PC-3 (cell line): ENCODE results near the gene SDF2. TPM values are rescaled to one million over a fixed set of nuclear protein-coding genes. Genes with fewer than 3 reads are reported as not detected.

ENCODE experiments used
- ATAC-seq: fragments of 200-7000 bp; cut with Tn5 transposase; 2 replicates; pipeline ENCODE4 v1.9.1; 2020; ENCODE audit warnings: mild to moderate bottlenecking, moderate library complexity
- BruUV-seq: library from RNA; stranded (reverse); fragments of 400-500 nt; replicated peaks from 2 replicates; lab custom pipeline; 2021; lab: Mats Ljungman, UMichigan
- CTCF ChIA-PET: fragments of 300-600 bp; sonication (Branson Sonifier 250); formaldehyde crosslinking; loops from one replicate; lab custom pipeline; 2022; ENCODE audit warnings: antibody characterized with exemption; lab: Charles Lee
- POLR2A ChIA-PET: fragments of 300-600 bp; sonication (Branson Sonifier 250); formaldehyde crosslinking; loops from one replicate; lab custom pipeline; 2022; ENCODE audit warnings: antibody characterized with exemption; ENCODE audit not compliant: unreplicated experiment; lab: Charles Lee
- DNase-seq: peaks from one replicate; pipeline ENCODE4 v3.0.0-alpha.2; 2015
- H2AFZ ChIP-seq: fragments of 300-600 bp; sonication (generic); 2 replicates; pipeline ENCODE4 v1.6.0; 2016; ENCODE audit warnings: antibody characterized with exemption, low read length
- H3F3A ChIP-seq: fragments of 300-600 bp; sonication (generic); one replicate; pipeline ENCODE4 v1.6.0; 2017; ENCODE audit warnings: antibody characterized with exemption, low read length, control low read depth, mild to moderate bottlenecking; ENCODE audit not compliant: unreplicated experiment
- H3K27ac ChIP-seq: fragments of 300-600 bp; sonication (generic); 2 replicates; pipeline ENCODE4 v1.5.1; 2016; ENCODE audit warnings: mild to moderate bottlenecking, low read length
- H3K27me3 ChIP-seq: fragments of 300-600 bp; sonication (generic); 2 replicates; pipeline ENCODE4 v1.6.1; 2016; ENCODE audit warnings: low read length, mixed read lengths
- H3K36me3 ChIP-seq: fragments of 300-600 bp; sonication (generic); 2 replicates; pipeline ENCODE4 v1.6.1; 2016; ENCODE audit warnings: low read depth, mixed run types, low read length, mixed read lengths
- H3K4me1 ChIP-seq: fragments of 300-600 bp; sonication (generic); 2 replicates; pipeline ENCODE4 v1.5.1; 2016; ENCODE audit warnings: low read length; ENCODE audit not compliant: insufficient read depth
- H3K4me2 ChIP-seq: fragments of 300-600 bp; sonication (generic); 2 replicates; pipeline ENCODE4 v1.6.0; 2016; ENCODE audit warnings: low read length
- H3K4me3 ChIP-seq: fragments of 300-600 bp; sonication (generic); 2 replicates; pipeline ENCODE4 v1.5.1; 2016; ENCODE audit warnings: mild to moderate bottlenecking, low read length, mixed read lengths
- H3K79me2 ChIP-seq: fragments of 300-600 bp; sonication (generic); 2 replicates; pipeline ENCODE4 v1.6.1; 2017; ENCODE audit warnings: low read length, mixed read lengths
- H3K9ac ChIP-seq: fragments of 300-600 bp; sonication (generic); 2 replicates; pipeline ENCODE4 v1.6.0; 2016; ENCODE audit warnings: mild to moderate bottlenecking, low read length
- H3K9me2 ChIP-seq: fragments of 300-600 bp; sonication (generic); replicated peaks from 2 replicates; pipeline ENCODE4 v1.6.1; 2016; ENCODE audit warnings: mixed run types, low read length, mixed read lengths
- H3K9me3 ChIP-seq: fragments of 300-600 bp; sonication (generic); 2 replicates; pipeline ENCODE4 v1.6.1; 2016; ENCODE audit warnings: low read length, mixed read lengths
- H4K20me1 ChIP-seq: fragments of 300-600 bp; sonication (generic); 2 replicates; pipeline ENCODE4 v1.6.1; 2016; ENCODE audit warnings: low read length, mixed read lengths
- CTCF ChIP-seq: fragments of 300-600 bp; sonication (generic); conservative IDR thresholded peaks from 2 replicates; pipeline ENCODE4 v1.5.1; 2017; ENCODE audit warnings: antibody characterized with exemption, low read depth, mild to moderate bottlenecking, low read length
- EZH2 ChIP-seq: fragments of 300-600 bp; sonication (generic); IDR thresholded peaks from one replicate; pipeline ENCODE4 v1.6.1; 2017; ENCODE audit warnings: antibody characterized with exemption, mild to moderate bottlenecking, low read length; ENCODE audit not compliant: unreplicated experiment
- EZH2phosphoT487 ChIP-seq: fragments of 300-600 bp; sonication (generic); IDR thresholded peaks from 2 replicates; pipeline ENCODE4 v1.6.1; 2018; ENCODE audit warnings: mild to moderate bottlenecking, antibody characterized with exemption, low read length, borderline replicate concordance
- intact Hi-C: fragments of 100-400 bp; cut with micrococcal nuclease; formaldehyde crosslinking; loops from 2 replicates; pipeline ENCODE4 v1.9.0; 2023
- total RNA-seq: library from RNA; depleted of rRNA; stranded (reverse); fragments of >200 nt; gene quantifications from 2 replicates; pipeline ENCODE4 v1.2.3, GENCODE V29; 2014

The SDF2 gene
- total RNA-seq, 1 experiment from 2014 or later = 34.0 TPM

GRCh38 chr17:28599311-28600184 lies 62.2 kb downstream of the SDF2 start:
- ChIA-PET POLR2A (interaction anchor here (0.6 kb wide), 1 partner anchor 111 kb away, joined by 5 read pairs; no protein-coding TSS in a partner anchor), CTCF (no interaction called here)
- H3K36me3 ChIP-seq = no peaks in the 10 kb centered on the region
- no peaks in the 10 kb centered on the region for H3K27me3 ChIP-seq
- ATAC-seq = peak; percentile 77
- H3K79me2 ChIP-seq = peaks cover 18% of the 10 kb centered on the region
- H2AFZ ChIP-seq = peak overlapping the region; percentile 98
- H3K4me1 ChIP-seq = peaks cover 8% of the 10 kb centered on the region; the same call in 1 of the 2 replicates
- no peaks in the 10 kb centered on the region for H4K20me1 ChIP-seq
- TF ChIP-seq EZH2phosphoT487 = no peak
- no peak for TF ChIP-seq CTCF
- TF ChIP-seq EZH2 = no peak
- H3K9me3 ChIP-seq = no peaks in the 10 kb centered on the region
- intact Hi-C loops = no loop called here
- DNase-seq = peak; percentile 80
- peak overlapping the region; percentile 91 for H3K9ac ChIP-seq
- no peaks in the 10 kb centered on the region for H3K9me2 ChIP-seq
- TSS peak; percentile 83 for BruUV-seq
- H3K27ac ChIP-seq = peak overlapping the region; percentile 98
- peak overlapping the region; percentile 99 for H3K4me2 ChIP-seq
- peaks cover 9% of the 10 kb centered on the region for H3F3A ChIP-seq
- peak overlapping the region; percentile 98 for H3K4me3 ChIP-seq

DNA sequence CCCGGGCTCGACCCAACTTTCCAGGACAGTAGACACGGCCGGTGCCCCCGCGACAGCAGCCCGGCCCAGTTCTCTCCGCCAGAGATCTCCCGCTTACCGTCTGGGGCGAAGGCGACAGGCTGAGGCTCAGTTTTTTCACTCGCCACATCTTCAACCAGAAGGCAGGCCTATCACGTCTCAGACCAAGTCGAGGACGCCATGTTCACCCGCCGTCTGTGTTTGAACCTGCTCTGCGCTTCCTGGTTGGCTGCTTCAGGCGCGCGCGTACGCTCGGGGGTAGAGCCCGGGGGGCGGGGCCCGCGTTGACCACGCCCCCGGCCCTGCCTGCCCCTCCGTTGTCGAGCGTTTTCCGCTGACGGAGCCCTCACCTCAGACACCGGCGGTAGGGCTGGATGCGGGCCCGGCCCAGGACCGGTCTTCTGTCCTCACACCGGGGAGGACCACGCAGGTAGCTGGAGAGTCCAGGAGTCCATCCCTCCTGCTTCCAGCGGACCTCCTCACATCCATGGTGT lies 62.9 kb downstream of the SDF2 start, which contains the start of gene SPAG5:
SPAG5 (minus strand) TSS at position 227 of the 512 bp plus-strand sequence; CDS start at position 148, 79 bp downstream.
- H3K9ac ChIP-seq = peak within 1 kb of the TSS; percentile 91
- peak within 1 kb of the TSS; percentile 98 for H3K27ac ChIP-seq
- BruUV-seq = no TSS peak
- H3K4me3 ChIP-seq = peak within 1 kb of the TSS; percentile 98
- H3K79me2 ChIP-seq = peaks cover 21% of the 10 kb centered on the region
- H3K4me2 ChIP-seq = peak within 1 kb of the TSS; percentile 99
- intact Hi-C loops = no loop called here
- peaks cover 9% of the 10 kb centered on the region for H3F3A ChIP-seq
- H3K9me3 ChIP-seq = no peaks in the 10 kb centered on the region
- H3K4me1 ChIP-seq = peaks cover 8% of the 10 kb centered on the region; the same call in 1 of the 2 replicates
- ChIA-PET POLR2A (no interaction called here), CTCF (no interaction called here)
- no peaks in the 10 kb centered on the region for H3K9me2 ChIP-seq
- H2AFZ ChIP-seq = peak within 1 kb of the TSS; percentile 98
- TF ChIP-seq EZH2 (no peak), CTCF (no peak), EZH2phosphoT487 (no peak)
- H3K27me3 ChIP-seq = no peaks in the 10 kb centered on the region
- H4K20me1 ChIP-seq = no peaks in the 10 kb centered on the region
- DNase-seq (peak; percentile 90), ATAC-seq (peak; percentile 80)
- no peaks in the 10 kb centered on the region for H3K36me3 ChIP-seq

GRCh38 chr17:28598389-28598788 lies 63.3 kb downstream of the SDF2 start:
- peaks cover 22% of the 10 kb centered on the region for H3K79me2 ChIP-seq
- H3F3A ChIP-seq = peaks cover 9% of the 10 kb centered on the region
- TF ChIP-seq CTCF (no peak), EZH2phosphoT487 (no peak), EZH2 (no peak)
- no peaks in the 10 kb centered on the region for H3K9me3 ChIP-seq
- H2AFZ ChIP-seq = peak overlapping the region; percentile 98
- no peaks in the 10 kb centered on the region for H4K20me1 ChIP-seq
- ATAC-seq (no peak), DNase-seq (no peak)
- peak overlapping the region; percentile 98 for H3K27ac ChIP-seq
- peak overlapping the region; percentile 91 for H3K9ac ChIP-seq
- TSS peak; percentile 68 for BruUV-seq
- H3K27me3 ChIP-seq = no peaks in the 10 kb centered on the region
- H3K4me1 ChIP-seq = peaks cover 8% of the 10 kb centered on the region; the same call in 1 of the 2 replicates
- POLR2A ChIA-PET = no interaction called here
- peak overlapping the region; percentile 99 for H3K4me2 ChIP-seq
- H3K36me3 ChIP-seq = 0 out of 2 replicates have a peak, but pooled peaks cover under 1% of the 10 kb centered on the region
- intact Hi-C loops = no loop called here
- no peaks in the 10 kb centered on the region for H3K9me2 ChIP-seq
- H3K4me3 ChIP-seq = peak overlapping the region; percentile 98
- CTCF ChIA-PET = no interaction called here
